Panc1 (cell line): ENCODE results near the gene PIK3IP1. TPM values are rescaled to one million over a fixed set of nuclear protein-coding genes. Genes with fewer than 3 reads are reported as not detected.

Experiments
- ATAC-seq: fragments of 200-7000 bp; cut with Tn5 transposase; 2 replicates; pipeline ENCODE4 v1.9.1; 2020; ENCODE audit warnings: mild to moderate bottlenecking, moderate library complexity
- BruUV-seq: library from RNA; stranded (reverse); fragments of 400-500 nt; replicated peaks from 2 replicates; lab custom pipeline; 2021; lab: Mats Ljungman, UMichigan
- CTCF ChIA-PET: fragments of 300-600 bp; sonication (Branson Sonifier 250); formaldehyde crosslinking; loops from one replicate; lab custom pipeline; 2022; ENCODE audit warnings: antibody characterized with exemption; lab: Charles Lee
- POLR2A ChIA-PET: fragments of 300-600 bp; sonication (Branson Sonifier 250); formaldehyde crosslinking; loops from one replicate; lab custom pipeline; 2022; ENCODE audit warnings: antibody characterized with exemption; lab: Charles Lee
- DNase-seq: peaks from one replicate; pipeline ENCODE4 v3.0.0-alpha.2; 2010; ENCODE audit warnings: low read depth, low spot score
- H3K27ac ChIP-seq: 2 replicates; pipeline ENCODE4 v1.5.1; 2011; ENCODE audit warnings: mild to moderate bottlenecking, low read length, inconsistent platforms
- H3K27me3 ChIP-seq: fragments of 200-500 bp; sonication (Bioruptor generic); 2 replicates; pipeline ENCODE4 v1.6.0; 2014; ENCODE audit warnings: low read length, inconsistent platforms; ENCODE audit not compliant: control insufficient read depth, insufficient read depth
- H3K36me3 ChIP-seq: fragments of 200-500 bp; sonication (Bioruptor generic); 2 replicates; pipeline ENCODE4 v1.5.1; 2014; ENCODE audit warnings: inconsistent platforms, mild to moderate bottlenecking, low read length, moderate library complexity; ENCODE audit not compliant: control insufficient read depth, insufficient read depth
- H3K4me1 ChIP-seq: 2 replicates; pipeline ENCODE4 v1.5.1; 2011; ENCODE audit warnings: inconsistent platforms, mild to moderate bottlenecking, low read length, moderate library complexity; ENCODE audit not compliant: control insufficient read depth, insufficient read depth
- H3K4me3 ChIP-seq, 2 experiments: 2 replicates each; pipeline ENCODE4 v1.5.1; 2011 to 2012; ENCODE audit warnings: low read depth in 2 of 2, low read length in 2 of 2, mild to moderate bottlenecking in 2 of 2, inconsistent platforms in 1 of 2, moderate library complexity in 1 of 2
- H3K9me3 ChIP-seq: fragments of 200-500 bp; sonication (Bioruptor generic); 2 replicates; pipeline ENCODE4 v1.5.1; 2014; ENCODE audit warnings: low read depth, mild to moderate bottlenecking, inconsistent platforms, low read length, moderate library complexity; ENCODE audit not compliant: control insufficient read depth, insufficient read depth
- POLR2AphosphoS5 ChIP-seq: IDR thresholded peaks from 2 replicates; pipeline ENCODE4 v1.6.1; 2012; ENCODE audit warnings: mild to moderate bottlenecking, low read depth, low read length, moderate library complexity
- REST ChIP-seq, 2 experiments: IDR thresholded peaks; 2 replicates each; pipeline ENCODE4 v1.6.1; 2011 to 2012; ENCODE audit warnings: low read depth in 2 of 2, control low read depth in 1 of 2, low read length in 1 of 2, mild to moderate bottlenecking in 1 of 2, moderate library complexity in 1 of 2; ENCODE audit not compliant: insufficient read depth in 1 of 2
- SIN3A ChIP-seq: IDR thresholded peaks from 2 replicates; pipeline ENCODE4 v1.6.1; 2012; ENCODE audit warnings: low read depth, mild to moderate bottlenecking, low read length, moderate library complexity, borderline replicate concordance; ENCODE audit not compliant: insufficient read depth
- TCF7L2 ChIP-seq: IDR thresholded peaks from 2 replicates; pipeline ENCODE4 v1.6.1; 2011; ENCODE audit warnings: mild to moderate bottlenecking, low read depth, low read length, inconsistent platforms
- in situ Hi-C: cut with HindIII; loops from 2 replicates; pipeline ENCODE4 v1.10.0; 2016; ENCODE audit warnings: low sequenced_read_pairs, low pct_unique_long_range_greater_than_20kb
- intact Hi-C: fragments of 100-400 bp; cut with micrococcal nuclease; formaldehyde crosslinking; loops from one replicate; pipeline ENCODE4 v1.10.0; 2022; ENCODE audit not compliant: unreplicated experiment
- total RNA-seq: library from RNA; stranded (reverse); gene quantifications from one replicate; pipeline ENCODE4 v1.2.1, GENCODE V29; 2021; ENCODE audit not compliant: unreplicated experiment
- TF ChIP-seq, protein P1 (sequence below): fragments of 450-650 bp; IDR thresholded peaks from 2 replicates; pipeline ENCODE4 v1.5.1; 2017; ENCODE audit warnings: mild to moderate bottlenecking

PIK3IP1 gene
- total RNA-seq, 1 experiment from 2014 or later, result 3.6 TPM

GRCh38 chr22:31235081-31235480, 57.2 kb downstream of the PIK3IP1 start:
- in situ Hi-C loops, result no loop called here
- intact Hi-C loops, result no loop called here
- Histone ChIP-seq H3K4me1 (no peaks in the 10 kb centered on the region; the same call in 1 of the 2 replicates), H3K27ac (no peak overlapping the region), H3K27me3 (no peaks in the 10 kb centered on the region), H3K36me3 (no peaks in the 10 kb centered on the region), H3K9me3 (no peaks in the 10 kb centered on the region), H3K4me3 (no peak overlapping the region)
- CTCF ChIA-PET, result no interaction called here
- TF ChIP-seq TCF7L2, result no peak
- TF ChIP-seq POLR2AphosphoS5, result no peak
- TF ChIP-seq, protein P1, sequence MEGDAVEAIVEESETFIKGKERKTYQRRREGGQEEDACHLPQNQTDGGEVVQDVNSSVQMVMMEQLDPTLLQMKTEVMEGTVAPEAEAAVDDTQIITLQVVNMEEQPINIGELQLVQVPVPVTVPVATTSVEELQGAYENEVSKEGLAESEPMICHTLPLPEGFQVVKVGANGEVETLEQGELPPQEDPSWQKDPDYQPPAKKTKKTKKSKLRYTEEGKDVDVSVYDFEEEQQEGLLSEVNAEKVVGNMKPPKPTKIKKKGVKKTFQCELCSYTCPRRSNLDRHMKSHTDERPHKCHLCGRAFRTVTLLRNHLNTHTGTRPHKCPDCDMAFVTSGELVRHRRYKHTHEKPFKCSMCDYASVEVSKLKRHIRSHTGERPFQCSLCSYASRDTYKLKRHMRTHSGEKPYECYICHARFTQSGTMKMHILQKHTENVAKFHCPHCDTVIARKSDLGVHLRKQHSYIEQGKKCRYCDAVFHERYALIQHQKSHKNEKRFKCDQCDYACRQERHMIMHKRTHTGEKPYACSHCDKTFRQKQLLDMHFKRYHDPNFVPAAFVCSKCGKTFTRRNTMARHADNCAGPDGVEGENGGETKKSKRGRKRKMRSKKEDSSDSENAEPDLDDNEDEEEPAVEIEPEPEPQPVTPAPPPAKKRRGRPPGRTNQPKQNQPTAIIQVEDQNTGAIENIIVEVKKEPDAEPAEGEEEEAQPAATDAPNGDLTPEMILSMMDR, result no peak
- TF ChIP-seq SIN3A, result no peak
- no peak for TF ChIP-seq REST (IDR thresholded peaks at IDR 0.05; ENCODE audit: insufficient read depth in 1 of 2, low read depth in 2 of 2, low read length in 1 of 2)
- ATAC-seq, result no peak
- DNase-seq, result no peak
- BruUV-seq, result no TSS peak
- POLR2A ChIA-PET, result no interaction called here

- Histone ChIP-seq H3K36me3 (no peaks in the 10 kb centered on the region), H3K4me1 (peaks cover 4% of the 10 kb centered on the region), H3K27me3 (no peaks in the 10 kb centered on the region), H3K27ac (no peak overlapping the region), H3K9me3 (no peaks in the 10 kb centered on the region), H3K4me3 (no peak overlapping the region)
- in situ Hi-C loops (no loop called here), intact Hi-C loops (no loop called here)
- no TSS peak for BruUV-seq
- CTCF ChIA-PET, result interaction anchor here (0.6 kb wide), 2 partner anchors 72 to 171 kb away, joined by 3 to 5 read pairs; no protein-coding TSS in a partner anchor
- ATAC-seq (no peak), DNase-seq (no peak)
- POLR2A ChIA-PET, result no interaction called here
- TF ChIP-seq POLR2AphosphoS5 (no peak), REST (IDR thresholded peaks at IDR 0.05; ENCODE audit: insufficient read depth in 1 of 2, low read depth in 2 of 2, low read length in 1 of 2) (no peak)
These were observed 59.3 kb downstream of the PIK3IP1 start for GRCh38 chr22:31233001-31233400.

Other genes with a start within 250 kb of the PIK3IP1 start
- gene SMTN, start 211.2 kb downstream of the PIK3IP1 start, total RNA-seq, result 71.7 TPM
- gene SELENOM, start 184.9 kb downstream of the PIK3IP1 start, total RNA-seq, result 84.4 TPM
- 1.7 TPM for gene INPP5J, start 169.5 kb downstream of the PIK3IP1 start, total RNA-seq
- gene PLA2G3, start 152.0 kb downstream of the PIK3IP1 start, total RNA-seq, result not detected
- 23.5 TPM for gene RNF185, start 132.3 kb downstream of the PIK3IP1 start, total RNA-seq
- 12.6 TPM for gene LIMK2, start 80.2 kb downstream of the PIK3IP1 start, total RNA-seq
- 18.6 TPM for gene PATZ1, start 53.9 kb upstream of the PIK3IP1 start, total RNA-seq
- 51.2 TPM for gene DRG1, start 107.1 kb upstream of the PIK3IP1 start, total RNA-seq
- gene EIF4ENIF1, start 197.4 kb upstream of the PIK3IP1 start, total RNA-seq, result 23.3 TPM
- gene SFI1, start 204.0 kb upstream of the PIK3IP1 start, total RNA-seq, result 29.9 TPM